ENCODE data around the gene CD82.

Gene CD82

DNA sequence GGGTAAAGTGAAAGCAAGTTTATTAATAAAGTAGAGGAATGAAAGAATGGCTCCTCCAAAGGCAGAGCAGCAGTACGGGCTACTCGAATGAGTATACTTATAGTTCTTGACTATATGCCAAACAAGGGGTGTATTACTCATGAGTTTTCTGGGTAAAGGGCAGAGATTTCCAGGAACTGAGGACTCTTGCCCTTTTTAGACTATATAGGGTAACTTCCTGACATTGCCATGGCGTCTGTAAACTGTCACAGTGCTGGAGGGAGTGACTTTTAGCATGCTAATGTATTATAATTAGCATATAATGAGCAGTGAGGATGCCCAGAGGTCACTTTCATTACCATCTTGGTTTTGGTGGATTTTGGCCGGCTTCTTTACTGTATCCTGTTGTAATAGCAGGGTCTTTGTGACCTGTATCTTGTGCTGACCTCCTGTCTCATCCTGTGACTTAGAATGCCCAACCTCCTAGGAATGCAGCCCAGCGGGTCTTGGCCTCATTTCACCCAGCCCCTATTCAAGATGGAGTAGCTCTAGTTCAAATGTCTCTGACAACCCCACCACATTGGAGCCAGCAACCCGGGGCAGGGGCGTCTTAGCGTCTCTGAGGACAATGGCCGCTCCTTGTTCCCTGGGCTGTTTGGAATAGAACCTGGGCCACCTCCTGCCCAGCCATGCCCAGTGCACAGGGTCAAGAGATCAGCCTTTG lies 34.9 kb upstream of the CD82 start:
- Histone ChIP-seq H3K9me3 (no peaks in the 10 kb centered on the region), H3K4me1 (ENCODE audit: control insufficient read depth in 1 of 2, insufficient read depth in 1 of 2, low read depth in 1 of 2, low read length in 1 of 2) (peaks cover 56 to 61% of the 10 kb centered on the region in 2 experiments), H3K4me3 (ENCODE audit: low read depth in 1 of 2, low read length in 1 of 2) (peak overlapping the region in 1 of 2 experiments; percentile 7), H3K27me3 (peaks cover 1% of the 10 kb centered on the region), H3K36me3 (no peaks in the 10 kb centered on the region), H3K27ac (peak overlapping the region; percentile 78)
- TF ChIP-seq, protein P1, sequence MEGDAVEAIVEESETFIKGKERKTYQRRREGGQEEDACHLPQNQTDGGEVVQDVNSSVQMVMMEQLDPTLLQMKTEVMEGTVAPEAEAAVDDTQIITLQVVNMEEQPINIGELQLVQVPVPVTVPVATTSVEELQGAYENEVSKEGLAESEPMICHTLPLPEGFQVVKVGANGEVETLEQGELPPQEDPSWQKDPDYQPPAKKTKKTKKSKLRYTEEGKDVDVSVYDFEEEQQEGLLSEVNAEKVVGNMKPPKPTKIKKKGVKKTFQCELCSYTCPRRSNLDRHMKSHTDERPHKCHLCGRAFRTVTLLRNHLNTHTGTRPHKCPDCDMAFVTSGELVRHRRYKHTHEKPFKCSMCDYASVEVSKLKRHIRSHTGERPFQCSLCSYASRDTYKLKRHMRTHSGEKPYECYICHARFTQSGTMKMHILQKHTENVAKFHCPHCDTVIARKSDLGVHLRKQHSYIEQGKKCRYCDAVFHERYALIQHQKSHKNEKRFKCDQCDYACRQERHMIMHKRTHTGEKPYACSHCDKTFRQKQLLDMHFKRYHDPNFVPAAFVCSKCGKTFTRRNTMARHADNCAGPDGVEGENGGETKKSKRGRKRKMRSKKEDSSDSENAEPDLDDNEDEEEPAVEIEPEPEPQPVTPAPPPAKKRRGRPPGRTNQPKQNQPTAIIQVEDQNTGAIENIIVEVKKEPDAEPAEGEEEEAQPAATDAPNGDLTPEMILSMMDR (IDR thresholded peaks at IDR 0.05): no peak

DNA sequence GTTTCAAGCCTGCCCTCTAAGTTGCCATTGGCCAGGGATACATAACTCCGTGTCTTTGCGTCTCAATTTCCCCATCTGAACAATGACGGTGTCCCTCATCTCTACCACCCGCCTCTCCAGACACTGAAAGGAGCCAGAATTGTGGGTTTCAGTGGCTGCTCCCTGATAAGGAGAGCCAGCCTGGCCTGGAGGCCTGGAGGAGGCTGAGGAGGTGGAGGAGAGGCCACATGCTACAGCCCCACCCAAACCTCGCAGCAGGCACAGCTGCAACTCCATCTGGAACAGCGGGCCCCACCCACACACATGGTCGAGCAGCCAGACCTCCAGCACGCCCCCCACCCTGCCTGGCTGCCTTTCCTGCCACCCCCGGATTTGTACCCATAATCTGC lies 34.4 kb upstream of the CD82 start:
- H3K27me3 ChIP-seq: no peaks in the 10 kb centered on the region
- H3K4me3 ChIP-seq (ENCODE audit: low read depth in 1 of 2, low read length in 1 of 2): no peak overlapping the region
- H3K4me1 ChIP-seq (ENCODE audit: control insufficient read depth in 1 of 2, insufficient read depth in 1 of 2, low read depth in 1 of 2, low read length in 1 of 2): peaks cover 50 to 55% of the 10 kb centered on the region in 2 experiments
- no peaks in the 10 kb centered on the region for H3K36me3 ChIP-seq
- no peaks in the 10 kb centered on the region for H3K9me3 ChIP-seq
- peak overlapping the region; percentile 78 for H3K27ac ChIP-seq
- TF ChIP-seq, protein P1 (IDR thresholded peaks at IDR 0.05): no peak

DNA sequence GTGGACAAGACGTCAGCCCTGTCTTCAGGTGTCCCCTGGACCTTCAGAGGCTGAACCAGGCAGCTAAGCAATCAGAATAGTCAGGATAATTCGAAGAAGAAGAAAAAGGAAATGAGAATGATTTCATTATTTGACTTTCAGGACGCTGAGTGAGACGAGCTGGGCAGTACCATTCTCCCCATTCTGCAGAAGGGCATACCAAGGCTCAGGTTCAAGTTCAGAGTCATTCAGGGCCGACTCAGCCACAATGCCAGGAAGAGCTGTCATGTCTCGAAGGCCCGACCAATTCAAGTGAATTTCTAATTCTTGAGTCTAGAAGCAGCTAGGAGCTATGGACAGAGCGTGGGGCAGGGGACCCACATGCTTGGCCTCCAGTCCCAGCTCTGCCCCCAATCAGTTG lies 33.8 kb upstream of the CD82 start:
- Histone ChIP-seq H3K36me3 (no peaks in the 10 kb centered on the region), H3K27ac (peak overlapping the region; percentile 78), H3K27me3 (no peaks in the 10 kb centered on the region), H3K4me1 (ENCODE audit: control insufficient read depth in 1 of 2, insufficient read depth in 1 of 2, low read depth in 1 of 2, low read length in 1 of 2) (peaks cover 45 to 50% of the 10 kb centered on the region in 2 experiments), H3K4me3 (ENCODE audit: low read depth in 1 of 2, low read length in 1 of 2) (no peak overlapping the region), H3K9me3 (no peaks in the 10 kb centered on the region)
- TF ChIP-seq, protein P1 (IDR thresholded peaks at IDR 0.05): no peak

DNA sequence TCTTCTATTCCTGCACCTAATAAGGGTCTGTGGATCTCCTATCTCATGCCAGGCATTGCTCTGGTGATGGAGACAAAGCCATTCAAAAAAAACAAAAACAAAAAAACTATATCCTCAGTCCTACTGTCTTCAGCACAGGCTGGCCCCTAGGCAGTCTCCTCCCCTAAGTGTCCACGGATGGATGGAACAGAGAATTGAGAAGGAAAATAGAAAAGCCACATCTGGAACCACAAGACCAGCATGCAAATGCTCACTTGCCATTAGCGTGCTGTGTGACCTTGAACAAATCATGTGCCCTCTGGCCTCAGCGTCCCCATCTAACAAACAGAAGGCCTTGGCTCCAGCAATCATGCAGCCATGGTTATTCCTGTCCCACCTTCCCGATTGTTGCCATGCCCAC lies 32.7 kb upstream of the CD82 start:
- TF ChIP-seq, protein P1 (IDR thresholded peaks at IDR 0.05): no peak
- H3K27me3 ChIP-seq: no peaks in the 10 kb centered on the region
- H3K36me3 ChIP-seq: no peaks in the 10 kb centered on the region

DNA sequence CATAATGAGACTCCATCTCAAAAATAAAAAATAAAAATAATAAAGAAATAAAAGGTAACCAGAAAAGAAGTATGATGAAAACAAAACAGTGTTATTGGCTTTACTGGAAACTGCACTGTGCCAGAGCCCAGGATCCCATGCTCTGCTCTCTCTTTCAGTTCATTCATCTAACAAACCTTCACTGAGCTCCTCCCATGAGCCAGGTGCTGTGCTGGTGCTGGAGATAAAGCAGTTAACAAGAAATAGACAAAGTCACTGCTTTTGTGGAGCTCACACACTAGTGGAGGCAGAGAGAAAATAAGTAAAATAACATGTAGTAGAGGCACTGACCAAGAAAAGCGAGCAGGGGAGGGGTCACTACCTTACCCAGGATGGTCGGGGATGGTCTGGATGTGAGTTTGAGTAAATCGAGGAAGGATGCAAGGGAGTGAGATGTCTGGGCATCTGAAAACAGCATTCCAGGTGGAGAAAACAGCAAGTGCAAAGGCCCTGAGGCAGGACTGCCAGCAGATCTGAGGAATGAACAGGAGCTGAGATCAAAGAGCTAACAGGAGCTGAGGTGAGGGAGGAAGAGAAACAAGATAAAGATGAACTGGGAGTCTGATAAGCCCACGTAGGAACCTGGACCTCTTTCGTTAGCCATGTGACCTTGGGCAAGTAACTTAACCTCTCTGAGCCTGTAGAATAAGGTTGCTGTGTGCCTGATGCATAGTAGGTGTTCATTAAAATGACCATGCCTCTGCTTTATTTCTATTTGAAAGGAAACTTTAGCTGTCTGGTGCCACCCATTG lies 31.3 kb upstream of the CD82 start:
- TF ChIP-seq, protein P1 (IDR thresholded peaks at IDR 0.05): no peak
- Histone ChIP-seq H3K4me1 (ENCODE audit: control insufficient read depth in 1 of 2, insufficient read depth in 1 of 2, low read depth in 1 of 2, low read length in 1 of 2) (peaks cover 24 to 30% of the 10 kb centered on the region in 2 experiments), H3K27ac (no peak overlapping the region), H3K9me3 (no peaks in the 10 kb centered on the region), H3K27me3 (no peaks in the 10 kb centered on the region), H3K4me3 (ENCODE audit: low read depth in 1 of 2, low read length in 1 of 2) (no peak overlapping the region), H3K36me3 (no peaks in the 10 kb centered on the region)

More for the DNA sequence above, 32.7 kb upstream of the CD82 start:
- Histone ChIP-seq H3K9me3 (no peaks in the 10 kb centered on the region), H3K4me1 (ENCODE audit: control insufficient read depth in 1 of 2, insufficient read depth in 1 of 2, low read depth in 1 of 2, low read length in 1 of 2) (peaks cover 37 to 40% of the 10 kb centered on the region in 2 experiments), H3K4me3 (ENCODE audit: low read depth in 1 of 2, low read length in 1 of 2) (no peak overlapping the region), H3K27ac (no peak overlapping the region)
